HG02970 (cell line): ENCODE results near the gene ZNHIT2.

Experiments used
- ATAC-seq: cut with Tn5 transposase; IDR thresholded peaks from one replicate; pipeline ENCODE4 v1.9.1; 2021; ENCODE audit warnings: mild to moderate bottlenecking, moderate library complexity, moderate number of reproducible peaks; ENCODE audit not compliant: unreplicated experiment, low FRiP score

ZNHIT2 gene

DNA sequence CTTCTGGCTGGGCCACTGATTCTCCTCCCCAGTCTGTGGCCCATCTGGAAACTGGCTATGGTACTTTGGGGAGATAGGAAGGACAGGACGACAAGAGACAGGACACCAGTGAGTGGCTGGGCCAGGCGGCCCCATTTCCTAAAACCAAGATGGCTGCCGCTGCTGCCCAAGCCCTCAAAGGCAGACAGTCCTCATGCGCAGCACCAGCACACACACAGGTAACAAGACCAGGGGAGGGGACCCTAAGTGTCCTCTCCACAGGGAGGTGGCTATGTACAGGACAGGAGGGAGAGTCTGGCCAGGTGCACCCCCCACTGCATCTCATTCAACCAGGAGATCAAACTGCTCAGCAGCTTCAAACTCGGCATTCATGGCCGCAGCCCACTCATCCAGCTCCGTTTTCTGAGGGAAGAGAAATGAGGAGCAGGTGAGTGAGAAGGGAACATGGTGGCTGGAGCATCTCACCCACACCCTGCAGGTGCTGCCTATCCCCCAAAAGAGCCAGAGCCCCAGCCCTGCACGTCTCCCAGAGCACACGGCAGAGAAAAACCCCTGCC, 38.6 kb downstream of the ZNHIT2 start:
- no peak for ATAC-seq

DNA sequence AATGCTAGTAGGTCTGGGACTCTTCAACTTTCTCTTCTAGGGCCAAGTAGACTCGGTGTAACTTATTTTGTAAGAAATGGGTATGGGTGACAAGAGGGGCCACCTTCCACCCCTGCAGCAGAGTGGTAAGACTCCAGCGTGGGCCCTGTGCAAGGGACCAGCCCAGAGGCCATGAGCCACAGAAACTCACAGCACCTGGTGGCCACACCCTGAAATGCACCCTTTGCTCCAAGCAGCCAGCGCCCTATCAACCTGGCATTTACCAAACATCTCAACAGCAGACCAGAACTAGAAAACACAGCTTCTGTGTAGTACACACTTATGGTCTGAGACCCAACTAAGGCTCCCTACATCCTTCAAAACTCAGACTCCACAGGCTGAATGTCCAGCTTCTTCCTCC, 39.4 kb downstream of the ZNHIT2 start:
- ATAC-seq = no peak

GRCh38 chr11:65077451-65077850, 40.0 kb downstream of the ZNHIT2 start:
- no peak for ATAC-seq

GRCh38 chr11:65072631-65072966, 44.9 kb downstream of the ZNHIT2 start:
- ATAC-seq = no peak

- ATAC-seq = no peak
Measured at GRCh38 chr11:65071907-65072630, 45.4 kb downstream of the ZNHIT2 start.

DNA sequence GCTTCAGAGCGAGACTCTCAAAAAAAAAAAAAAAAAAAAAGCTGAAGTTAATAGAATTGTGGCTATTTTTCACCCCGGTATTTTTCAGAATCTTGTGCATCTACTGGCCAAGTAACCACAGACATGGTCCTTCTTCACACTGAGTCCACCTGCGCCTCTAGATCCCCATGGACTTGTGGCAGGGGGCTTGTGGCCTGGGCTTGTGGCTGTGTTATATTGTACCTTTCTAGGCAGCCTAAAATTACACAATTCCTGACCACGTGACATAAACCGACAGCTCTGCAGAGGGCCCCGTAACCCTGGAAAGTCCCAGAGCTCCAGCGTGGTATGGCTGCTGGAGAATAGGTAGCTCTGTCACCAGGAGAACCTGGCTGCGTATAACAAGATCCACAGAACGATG, 48.3 kb downstream of the ZNHIT2 start:
- ATAC-seq = no peak

DNA sequence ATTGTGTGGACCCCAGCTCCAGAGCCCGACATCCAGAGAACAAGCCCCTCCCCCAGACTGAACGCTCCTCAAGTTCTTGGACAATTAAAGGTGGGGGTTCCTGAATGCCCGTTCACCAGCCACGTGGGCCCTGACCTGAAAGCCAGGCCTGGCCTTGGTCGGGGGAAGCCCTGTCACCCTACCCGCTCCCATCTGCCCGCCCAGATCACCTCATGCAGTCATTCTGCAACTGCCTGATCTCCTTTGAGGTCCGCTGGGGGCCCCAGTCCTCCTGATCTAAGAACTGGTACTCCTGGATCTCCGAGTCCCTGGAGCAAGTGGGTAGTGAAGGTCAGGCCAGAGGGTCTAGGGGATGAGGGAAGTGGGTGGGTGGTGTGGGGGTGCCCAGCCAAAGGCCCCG, 50.1 kb downstream of the ZNHIT2 start:
- ATAC-seq = no peak

DNA sequence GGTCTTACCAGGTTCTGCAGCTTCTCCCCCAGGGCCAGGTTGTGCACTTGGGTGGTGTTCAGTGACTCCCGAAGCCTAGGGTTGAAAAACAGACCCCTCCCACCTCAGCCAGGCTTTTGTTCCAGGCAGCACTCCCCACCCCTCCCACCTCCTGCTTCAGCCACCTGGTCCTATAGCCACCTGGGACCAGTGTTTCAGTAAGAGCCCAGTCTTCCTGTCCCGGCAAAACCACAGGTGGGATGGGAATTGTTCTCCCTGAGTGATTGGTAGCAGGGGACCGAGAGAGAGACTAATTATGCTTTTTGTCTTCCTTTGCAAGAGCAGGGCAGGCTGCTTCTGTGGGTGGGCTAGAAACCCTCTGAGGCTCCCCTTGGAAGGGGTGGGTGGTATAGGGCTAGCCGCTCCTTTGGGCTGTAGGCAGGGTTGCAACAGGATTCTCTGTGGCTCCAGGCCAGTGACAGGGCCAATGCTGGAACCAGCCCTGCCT, 50.7 kb downstream of the ZNHIT2 start:
- no peak for ATAC-seq
